Measurements from ENCODE around the gene ASCC3.

Gene ASCC3

DNA sequence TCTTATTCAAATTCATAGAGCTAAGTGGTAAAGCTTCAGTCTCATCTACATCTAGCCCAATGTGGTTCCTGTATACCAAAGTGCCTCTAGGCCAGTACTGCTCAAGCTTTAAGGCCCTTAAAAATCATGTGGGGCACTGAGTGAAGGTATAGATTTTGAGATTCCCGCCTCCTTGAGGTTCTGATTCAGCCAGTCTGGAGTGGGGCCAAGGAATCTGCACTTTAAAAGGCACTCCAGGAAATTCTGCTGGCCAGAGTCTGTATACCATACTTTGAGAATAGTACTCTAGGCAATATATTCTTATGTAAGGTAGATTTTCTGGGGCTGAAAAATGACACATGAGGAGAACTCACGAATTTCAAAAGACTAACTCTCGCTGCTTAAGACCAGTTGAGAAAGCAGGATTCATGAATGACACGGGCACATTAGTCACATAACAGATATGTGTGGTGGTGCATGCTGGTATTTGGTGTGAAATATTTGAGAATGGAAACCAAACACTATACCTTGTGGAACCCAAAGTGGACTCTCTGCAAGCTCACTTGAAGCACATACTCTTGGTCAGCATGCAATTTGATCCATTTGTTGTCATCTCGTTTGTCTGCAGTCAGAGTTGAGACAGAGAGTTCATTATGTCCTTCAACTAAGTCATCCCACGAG lies 368.8 kb downstream of the ASCC3 start:
- Histone ChIP-seq H3K4me3 (ENCODE audit: insufficient read depth, low read depth, low read length) (no peak overlapping the region), H3K4me1 (ENCODE audit: control insufficient read depth, insufficient read depth, low read length) (no peaks in the 10 kb centered on the region), H3K27ac (ENCODE audit: insufficient read depth, low read depth, low read length, poor library complexity, severe bottlenecking) (no peak overlapping the region), H3K9me3 (ENCODE audit: control insufficient read depth, low read length) (no peaks in the 10 kb centered on the region), H3K27me3 (ENCODE audit: control insufficient read depth, insufficient read depth, low read length, poor library complexity, severe bottlenecking) (no peaks in the 10 kb centered on the region), H3K36me3 (ENCODE audit: control insufficient read depth, insufficient read depth, low read length) (no peaks in the 10 kb centered on the region)
- WGBS, 2 experiments = 90 to 91% methylated on average over 5 to 6 of the region's 6 CpGs

- H3K4me3 ChIP-seq (ENCODE audit: insufficient read depth, low read depth, low read length) = no peak overlapping the region
- H3K36me3 ChIP-seq (ENCODE audit: control insufficient read depth, insufficient read depth, low read length) = no peaks in the 10 kb centered on the region
- 94 to 96% methylated on average over 3 of the region's 3 CpGs for WGBS, 2 experiments
- H3K4me1 ChIP-seq (ENCODE audit: control insufficient read depth, insufficient read depth, low read length) = no peaks in the 10 kb centered on the region
- no peak overlapping the region for H3K27ac ChIP-seq (ENCODE audit: insufficient read depth, low read depth, low read length, poor library complexity, severe bottlenecking)
- no peaks in the 10 kb centered on the region for H3K9me3 ChIP-seq (ENCODE audit: control insufficient read depth, low read length)
- no peaks in the 10 kb centered on the region for H3K27me3 ChIP-seq (ENCODE audit: control insufficient read depth, insufficient read depth, low read length, poor library complexity, severe bottlenecking)
These were observed 372.0 kb downstream of the ASCC3 start for GRCh38 chr6:100509101-100509500.

- H3K27me3 ChIP-seq (ENCODE audit: control insufficient read depth, insufficient read depth, low read length, poor library complexity, severe bottlenecking) = no peaks in the 10 kb centered on the region
- 91 to 99% methylated on average over 2 of the region's 2 CpGs for WGBS, 2 experiments
- H3K4me1 ChIP-seq (ENCODE audit: control insufficient read depth, insufficient read depth, low read length) = no peaks in the 10 kb centered on the region
- H3K9me3 ChIP-seq (ENCODE audit: control insufficient read depth, low read length) = no peaks in the 10 kb centered on the region
- H3K27ac ChIP-seq (ENCODE audit: insufficient read depth, low read depth, low read length, poor library complexity, severe bottlenecking) = no peak overlapping the region
- H3K4me3 ChIP-seq (ENCODE audit: insufficient read depth, low read depth, low read length) = no peak overlapping the region
- H3K36me3 ChIP-seq (ENCODE audit: control insufficient read depth, insufficient read depth, low read length) = no peaks in the 10 kb centered on the region
These were observed 374.5 kb downstream of the ASCC3 start for GRCh38 chr6:100506651-100507050.

GRCh38 chr6:100504786-100505737 lies 376.1 kb downstream of the ASCC3 start:
- no peak overlapping the region for H3K4me3 ChIP-seq (ENCODE audit: insufficient read depth, low read depth, low read length)
- 87 to 91% methylated on average over 6 of the region's 6 CpGs for WGBS, 2 experiments
- no peaks in the 10 kb centered on the region for H3K27me3 ChIP-seq (ENCODE audit: control insufficient read depth, insufficient read depth, low read length, poor library complexity, severe bottlenecking)
- H3K27ac ChIP-seq (ENCODE audit: insufficient read depth, low read depth, low read length, poor library complexity, severe bottlenecking) = no peak overlapping the region
- no peaks in the 10 kb centered on the region for H3K9me3 ChIP-seq (ENCODE audit: control insufficient read depth, low read length)
- no peaks in the 10 kb centered on the region for H3K36me3 ChIP-seq (ENCODE audit: control insufficient read depth, insufficient read depth, low read length)
- H3K4me1 ChIP-seq (ENCODE audit: control insufficient read depth, insufficient read depth, low read length) = no peaks in the 10 kb centered on the region

DNA sequence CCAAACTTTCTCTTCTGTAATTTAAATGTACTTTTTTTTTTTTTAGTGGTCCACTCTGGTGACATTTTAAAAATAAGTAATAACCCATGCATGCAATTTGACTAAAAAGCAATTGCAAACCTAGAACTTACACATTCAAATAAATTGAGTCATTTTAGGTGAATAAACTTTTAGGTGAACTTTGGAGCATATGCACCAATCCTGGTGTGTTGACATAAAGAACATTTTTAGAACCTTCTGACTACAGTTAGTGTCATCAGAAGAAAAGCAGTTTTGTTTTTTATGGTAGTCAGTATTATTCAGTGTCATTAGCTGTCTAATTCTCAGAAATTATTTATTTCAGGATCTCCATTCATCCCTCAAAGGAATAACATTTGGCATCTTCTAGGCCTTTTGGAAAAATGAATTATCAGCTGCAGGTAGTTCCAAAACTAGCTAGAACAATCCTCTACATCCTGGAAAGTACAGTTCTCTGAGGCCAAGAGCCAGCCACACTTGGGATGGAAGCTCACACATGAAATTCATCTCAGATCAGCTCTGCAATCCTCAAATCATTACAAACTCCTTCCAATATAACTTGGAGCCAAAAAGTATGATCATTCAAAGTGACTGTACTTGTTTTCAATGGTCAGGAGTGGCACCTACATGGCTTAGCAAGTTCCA lies 378.0 kb downstream of the ASCC3 start:
- no peaks in the 10 kb centered on the region for H3K4me1 ChIP-seq (ENCODE audit: control insufficient read depth, insufficient read depth, low read length)
- H3K9me3 ChIP-seq (ENCODE audit: control insufficient read depth, low read length) = no peaks in the 10 kb centered on the region
- H3K27me3 ChIP-seq (ENCODE audit: control insufficient read depth, insufficient read depth, low read length, poor library complexity, severe bottlenecking) = no peaks in the 10 kb centered on the region
- H3K4me3 ChIP-seq (ENCODE audit: insufficient read depth, low read depth, low read length) = no peak overlapping the region
- no peak overlapping the region for H3K27ac ChIP-seq (ENCODE audit: insufficient read depth, low read depth, low read length, poor library complexity, severe bottlenecking)
- no peaks in the 10 kb centered on the region for H3K36me3 ChIP-seq (ENCODE audit: control insufficient read depth, insufficient read depth, low read length)

DNA sequence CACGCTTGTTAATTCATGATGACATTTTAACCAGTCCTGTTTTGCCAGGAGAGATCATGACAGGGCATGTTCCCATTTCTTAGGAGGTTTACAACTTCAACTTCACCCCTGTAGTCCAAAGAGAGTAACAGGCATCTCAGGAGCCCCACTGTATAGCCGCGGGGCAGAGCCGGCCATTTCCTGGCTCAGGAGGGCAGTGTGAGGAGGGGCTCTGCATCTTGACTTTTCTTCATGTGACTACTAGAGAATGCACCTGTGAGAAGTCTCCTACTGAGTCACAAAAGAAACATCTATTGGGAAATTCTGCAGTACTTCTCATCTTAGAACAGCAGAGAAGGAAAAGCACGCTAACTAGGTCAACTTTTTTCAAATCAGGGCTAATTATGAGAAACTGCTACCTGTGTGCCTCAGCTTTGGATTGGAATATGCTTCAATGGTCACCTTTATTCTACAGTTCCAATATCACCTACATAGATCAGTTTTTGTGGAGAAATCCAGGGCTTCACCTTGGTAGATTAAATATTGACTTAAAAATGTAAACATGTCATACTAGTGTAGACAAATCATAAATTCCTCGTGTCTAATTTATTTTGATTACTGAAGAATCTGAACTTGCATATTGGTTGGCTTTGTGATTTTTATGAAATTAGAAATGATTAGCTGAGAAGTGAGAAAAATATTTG lies 387.8 kb downstream of the ASCC3 start:
- no peak overlapping the region for H3K4me3 ChIP-seq (ENCODE audit: insufficient read depth, low read depth, low read length)
- H3K27me3 ChIP-seq (ENCODE audit: control insufficient read depth, insufficient read depth, low read length, poor library complexity, severe bottlenecking) = no peaks in the 10 kb centered on the region
- H3K36me3 ChIP-seq (ENCODE audit: control insufficient read depth, insufficient read depth, low read length) = no peaks in the 10 kb centered on the region
- no peaks in the 10 kb centered on the region for H3K4me1 ChIP-seq (ENCODE audit: control insufficient read depth, insufficient read depth, low read length)
- 55 to 73% methylated on average over 6 of the region's 6 CpGs for WGBS, 2 experiments
- no peak overlapping the region for H3K27ac ChIP-seq (ENCODE audit: insufficient read depth, low read depth, low read length, poor library complexity, severe bottlenecking)
- no peaks in the 10 kb centered on the region for H3K9me3 ChIP-seq (ENCODE audit: control insufficient read depth, low read length)

DNA sequence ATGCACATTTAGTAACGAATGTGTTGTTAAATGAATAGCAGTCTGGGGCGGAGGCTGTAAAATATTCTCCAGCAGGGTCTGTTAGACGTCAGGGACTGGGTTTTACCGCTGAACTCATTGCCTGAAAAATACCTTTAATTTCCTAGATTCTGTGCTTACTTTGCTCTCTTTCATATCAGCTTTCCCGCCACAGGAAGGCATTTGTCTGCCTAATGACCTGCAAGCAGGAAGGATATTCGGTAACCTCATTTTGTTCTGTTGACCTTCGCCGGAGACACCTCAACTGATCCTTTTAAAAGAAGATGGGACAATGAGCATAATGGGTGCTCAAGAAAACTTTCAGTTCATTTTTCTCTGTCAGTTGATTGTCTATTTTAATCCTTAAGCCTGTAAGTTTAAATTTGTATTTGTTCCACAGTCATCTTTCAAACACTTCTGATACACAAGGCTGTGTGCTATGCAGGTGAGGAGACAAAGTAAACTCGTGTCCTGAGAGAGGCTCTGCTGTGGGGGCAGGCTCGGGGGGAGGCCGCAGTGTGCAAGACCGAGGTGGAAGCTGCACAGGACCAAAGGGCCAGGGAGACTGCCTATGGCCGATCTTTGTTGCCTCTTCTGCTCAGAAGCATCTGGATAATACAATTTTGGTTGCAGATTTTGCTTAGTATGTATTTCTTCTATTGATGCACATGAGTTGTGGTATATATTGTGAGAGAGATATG lies 389.0 kb downstream of the ASCC3 start:
- Histone ChIP-seq H3K27ac (ENCODE audit: insufficient read depth, low read depth, low read length, poor library complexity, severe bottlenecking) (no peak overlapping the region), H3K27me3 (ENCODE audit: control insufficient read depth, insufficient read depth, low read length, poor library complexity, severe bottlenecking) (no peaks in the 10 kb centered on the region), H3K36me3 (ENCODE audit: control insufficient read depth, insufficient read depth, low read length) (no peaks in the 10 kb centered on the region), H3K9me3 (ENCODE audit: control insufficient read depth, low read length) (no peaks in the 10 kb centered on the region), H3K4me3 (ENCODE audit: insufficient read depth, low read depth, low read length) (no peak overlapping the region), H3K4me1 (ENCODE audit: control insufficient read depth, insufficient read depth, low read length) (no peaks in the 10 kb centered on the region)
- WGBS, 2 experiments = 86 to 90% methylated on average over 13 of the region's 13 CpGs

- H3K27me3 ChIP-seq (ENCODE audit: control insufficient read depth, insufficient read depth, low read length, poor library complexity, severe bottlenecking) = no peaks in the 10 kb centered on the region
- H3K36me3 ChIP-seq (ENCODE audit: control insufficient read depth, insufficient read depth, low read length) = no peaks in the 10 kb centered on the region
- WGBS, 2 experiments = 86 to 92% methylated on average over 2 of the region's 2 CpGs
- no peak overlapping the region for H3K27ac ChIP-seq (ENCODE audit: insufficient read depth, low read depth, low read length, poor library complexity, severe bottlenecking)
- H3K4me3 ChIP-seq (ENCODE audit: insufficient read depth, low read depth, low read length) = no peak overlapping the region
- H3K4me1 ChIP-seq (ENCODE audit: control insufficient read depth, insufficient read depth, low read length) = no peaks in the 10 kb centered on the region
- no peaks in the 10 kb centered on the region for H3K9me3 ChIP-seq (ENCODE audit: control insufficient read depth, low read length)
These were observed 391.1 kb downstream of the ASCC3 start for GRCh38 chr6:100490065-100490464.

DNA sequence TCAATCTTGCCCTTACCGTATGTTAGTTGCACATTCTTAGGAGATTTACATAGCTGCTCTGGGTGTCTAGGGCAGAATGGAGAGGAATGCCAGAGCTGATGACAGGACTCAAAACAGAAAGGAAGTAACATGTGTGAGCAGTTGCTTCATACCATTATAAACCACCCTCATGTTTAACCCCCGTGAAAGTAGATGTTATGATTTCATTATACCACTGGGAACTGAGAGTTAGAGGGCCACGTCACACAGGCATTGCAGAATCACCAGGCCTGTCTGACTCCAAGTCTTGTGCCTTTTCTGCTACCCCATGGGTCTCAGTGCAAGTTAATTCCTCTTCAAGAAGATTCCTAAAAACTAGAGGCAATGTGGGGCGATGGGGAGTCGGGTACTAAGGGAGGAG lies 392.9 kb downstream of the ASCC3 start:
- no peak overlapping the region for H3K4me3 ChIP-seq (ENCODE audit: insufficient read depth, low read depth, low read length)
- H3K9me3 ChIP-seq (ENCODE audit: control insufficient read depth, low read length) = no peaks in the 10 kb centered on the region
- no peaks in the 10 kb centered on the region for H3K27me3 ChIP-seq (ENCODE audit: control insufficient read depth, insufficient read depth, low read length, poor library complexity, severe bottlenecking)
- H3K36me3 ChIP-seq (ENCODE audit: control insufficient read depth, insufficient read depth, low read length) = no peaks in the 10 kb centered on the region
- no peaks in the 10 kb centered on the region for H3K4me1 ChIP-seq (ENCODE audit: control insufficient read depth, insufficient read depth, low read length)
- H3K27ac ChIP-seq (ENCODE audit: insufficient read depth, low read depth, low read length, poor library complexity, severe bottlenecking) = no peak overlapping the region
- 92 to 96% methylated on average over 5 of the region's 5 CpGs for WGBS, 2 experiments

Data from ectodermal cell (in vitro differentiated cells).